Measurements from ENCODE around the gene UCP2. TPM values are rescaled to one million over a fixed set of nuclear protein-coding genes. Genes with fewer than 3 reads are reported as not detected.

UCP2 gene
- total and polyA plus RNA-seq, 10 of the 15 experiments (the other 5 are each of a cell fraction or from before 2014, with no cell fraction given): 32.9 to 248 (median 154) TPM

DNA sequence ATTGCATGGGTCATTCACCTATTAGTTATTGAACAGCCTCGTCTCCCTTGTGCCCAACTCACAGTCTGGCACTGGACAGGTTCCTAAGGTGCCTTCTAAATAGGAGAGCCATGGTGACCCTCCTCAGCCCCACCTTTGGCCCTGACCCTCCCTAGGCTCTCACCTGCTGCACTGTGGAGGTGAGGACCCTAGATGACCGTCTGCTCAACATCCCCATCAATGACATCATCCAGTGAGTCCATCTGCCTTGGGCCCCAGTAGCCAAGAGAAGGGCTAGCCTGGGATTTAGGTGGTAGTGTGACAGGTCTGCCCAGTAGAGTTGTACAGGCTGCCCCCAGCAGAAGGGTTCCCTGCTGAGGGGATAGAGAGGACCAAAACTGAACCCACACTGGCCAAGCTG, 13.6 kb downstream of the UCP2 start:
- no peak overlapping the region for H3K27ac ChIP-seq (ENCODE audit: control insufficient read depth, insufficient read depth)
- no peaks in the 10 kb centered on the region for H3K36me3 ChIP-seq (ENCODE audit: control insufficient read depth in 2 of 2, insufficient read depth in 2 of 2, low read length in 1 of 2)
- no peak overlapping the region for H3K4me2 ChIP-seq (ENCODE audit: control insufficient read depth, insufficient read depth)
- H2AFZ ChIP-seq (ENCODE audit: control insufficient read depth, low read depth, low read length): no peak overlapping the region
- ATAC-seq (no peak), DNase-seq (ENCODE audit: low read depth, low spot score) (no peak), FAIRE-seq (no peak)
- peaks cover 4% of the 10 kb centered on the region for H3K4me1 ChIP-seq (ENCODE audit: control insufficient read depth, insufficient read depth, low read length)
- no peaks in the 10 kb centered on the region for H3K9me3 ChIP-seq (replicated peaks; ENCODE audit: control insufficient read depth, insufficient read depth, low read length)
- no peaks in the 10 kb centered on the region for H3K27me3 ChIP-seq (replicated peaks in 1 of 2; ENCODE audit: control insufficient read depth in 2 of 2, insufficient read depth in 2 of 2, low read length in 1 of 2)
- CTCF ChIA-PET: interaction anchor here (1.2 to 2.5 kb wide), 2 partner anchors 35 to 287 kb away, joined by 3 to 7 read pairs; no protein-coding TSS in a partner anchor
- H3K9ac ChIP-seq (ENCODE audit: control insufficient read depth, insufficient read depth, low read length): no peak overlapping the region
- no peaks in the 10 kb centered on the region for H4K20me1 ChIP-seq (ENCODE audit: control insufficient read depth, insufficient read depth)
- intact Hi-C loops (cut with micrococcal nuclease; ENCODE audit: unreplicated experiment): loop anchor here (10.0 kb wide), 1 partner anchor 276 kb away; no protein-coding TSS in a partner anchor
- RAD21 ChIA-PET (ENCODE audit: unreplicated experiment): no interaction called here
- in situ Hi-C loops (cut with MboI): no loop called here
- TF ChIP-seq GABPA (IDR thresholded peaks at IDR 0.05; ENCODE audit: low read depth) (no peak), POLR2A (IDR thresholded peaks at IDR 0.05; ENCODE audit: low read depth, low read length) (0 out of 2 replicates have a peak, but pooled peaks have one; percentile 20)
- H3K79me2 ChIP-seq (ENCODE audit: control insufficient read depth, insufficient read depth, low read length): no peaks in the 10 kb centered on the region
- no peak overlapping the region for H3K4me3 ChIP-seq
- SMC1A ChIA-PET (ENCODE audit: uncharacterized antibody, unreplicated experiment): no interaction called here
- BruUV-seq (replicated peaks): no TSS peak
- WGBS (ENCODE audit: insufficient coverage, insufficient replicate concordance, low lambda C conversion rate, missing lambda C conversion rate): 46% methylated on average over 2 of the region's 2 CpGs
- POLR2A ChIA-PET: interaction anchor here (2.6 to 2.8 kb wide), 2 partner anchors 11 kb away, joined by 10 to 16 read pairs; no protein-coding TSS in a partner anchor

- no peak overlapping the region for H3K9ac ChIP-seq (ENCODE audit: control insufficient read depth, insufficient read depth, low read length)
- WGBS (ENCODE audit: insufficient coverage, insufficient replicate concordance, low lambda C conversion rate, missing lambda C conversion rate): 64% methylated on average over 15 of the region's 15 CpGs
- in situ Hi-C loops (cut with MboI) (no loop called here), intact Hi-C loops (cut with micrococcal nuclease; ENCODE audit: unreplicated experiment) (loop anchor here (10.0 kb wide), 1 partner anchor 276 kb away; no protein-coding TSS in a partner anchor)
- DNase-seq (ENCODE audit: low read depth, low spot score) (no peak), ATAC-seq (no peak), FAIRE-seq (no peak)
- no peak overlapping the region for H3K4me3 ChIP-seq
- no peaks in the 10 kb centered on the region for H3K4me1 ChIP-seq (ENCODE audit: control insufficient read depth, insufficient read depth, low read length)
- ChIA-PET CTCF (interaction anchor here (1.2 kb wide), 1 partner anchor 36 kb away, joined by 3 read pairs; no protein-coding TSS in a partner anchor), POLR2A (interaction anchor here (2.6 kb wide), 1 partner anchor 12 kb away, joined by 10 read pairs; no protein-coding TSS in a partner anchor), SMC1A (ENCODE audit: uncharacterized antibody, unreplicated experiment) (interaction anchor here (1.0 kb wide), 1 partner anchor 29 kb away, joined by 3 read pairs; no protein-coding TSS in a partner anchor), RAD21 (ENCODE audit: unreplicated experiment) (interaction anchor here (2.7 kb wide), 1 partner anchor 12 kb away, joined by 17 read pairs; no protein-coding TSS in a partner anchor)
- H3K36me3 ChIP-seq (ENCODE audit: control insufficient read depth in 2 of 2, insufficient read depth in 2 of 2, low read length in 1 of 2): no peaks in the 10 kb centered on the region
- H3K9me3 ChIP-seq (replicated peaks; ENCODE audit: control insufficient read depth, insufficient read depth, low read length): no peaks in the 10 kb centered on the region
- no peak overlapping the region for H3K27ac ChIP-seq (ENCODE audit: control insufficient read depth, insufficient read depth)
- no peaks in the 10 kb centered on the region; the same call in 1 of the 2 replicates for H4K20me1 ChIP-seq (ENCODE audit: control insufficient read depth, insufficient read depth)
- no peak for TF ChIP-seq EED (IDR thresholded peaks at IDR 0.05; ENCODE audit: low read depth)
- TF ChIP-seq SUPT20H (IDR thresholded peaks at IDR 0.05; ENCODE audit: borderline replicate concordance, control insufficient read depth, low read depth, low read length): no peak
- peak; percentile 54 for TF ChIP-seq POLR2A (IDR thresholded peaks at IDR 0.05; ENCODE audit: low read depth, low read length)
- no peak for TF ChIP-seq SRF (IDR thresholded peaks at IDR 0.05; ENCODE audit: low read depth in 2 of 2, low read length in 2 of 2)
- no peak overlapping the region for H3K4me2 ChIP-seq (ENCODE audit: control insufficient read depth, insufficient read depth)
- H3K27me3 ChIP-seq (replicated peaks in 1 of 2; ENCODE audit: control insufficient read depth in 2 of 2, insufficient read depth in 2 of 2, low read length in 1 of 2): no peaks in the 10 kb centered on the region
- no TSS peak for BruUV-seq (replicated peaks)
- no peaks in the 10 kb centered on the region for H3K79me2 ChIP-seq (ENCODE audit: control insufficient read depth, insufficient read depth, low read length)
- no peak overlapping the region for H2AFZ ChIP-seq (ENCODE audit: control insufficient read depth, low read depth, low read length)
Measured at GRCh38 chr11:73968356-73968966, 14.2 kb downstream of the UCP2 start.

Measured in GM12878 (cell line).